ENCODE data around the gene SYT9. TPM values are rescaled to one million over a fixed set of nuclear protein-coding genes. Genes with fewer than 3 reads are reported as not detected.

SYT9 gene
- total and polyA plus RNA-seq, 2 of the 8 experiments (the other 6 are each of a cell fraction or from before 2014, with no cell fraction given), result 1.5 to 2.9 TPM

DNA sequence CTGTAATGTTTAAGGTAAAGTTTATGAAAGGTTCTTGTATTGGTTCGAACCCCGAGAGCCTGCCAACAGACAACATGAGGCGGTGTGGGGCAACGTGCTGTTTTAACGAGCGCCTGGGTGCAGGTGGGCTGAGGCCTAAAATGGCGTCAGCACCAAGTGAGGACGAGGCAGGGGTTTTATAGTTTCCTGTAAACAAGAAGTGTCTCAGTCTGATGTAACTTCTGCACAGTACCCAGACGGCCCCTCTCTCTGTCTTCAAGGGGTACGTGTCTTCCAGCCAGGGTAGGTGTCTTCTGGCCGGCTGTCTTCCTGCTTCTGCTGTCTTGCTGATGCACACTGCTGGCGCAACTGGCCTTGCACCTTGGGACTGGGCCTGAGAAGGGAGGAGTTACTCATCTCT is 264.8 kb downstream of the SYT9 start:
- Histone ChIP-seq H2BK12ac (ENCODE audit: low read depth, low read length) (no peak overlapping the region), H3K36me3 (ENCODE audit: control insufficient read depth in 2 of 4, insufficient read depth in 4 of 4, low read length in 3 of 4) (no peaks in the 10 kb centered on the region), H3K14ac (ENCODE audit: insufficient read length) (no peak overlapping the region), H2BK120ac (replicated peaks; ENCODE audit: low read depth, low read length) (no peak overlapping the region), H4K8ac (ENCODE audit: extremely low read depth, insufficient read depth, low read length) (no peak overlapping the region), H4K20me1 (replicated peaks in 1 of 2; ENCODE audit: control insufficient read depth in 1 of 2, insufficient read depth in 2 of 2, low read length in 2 of 2) (no peaks in the 10 kb centered on the region), H3K9me3 (ENCODE audit: insufficient read depth in 2 of 2, low read depth in 1 of 2, low read length in 1 of 2) (no peaks in the 10 kb centered on the region), H2AFZ (ENCODE audit: low read length) (no peak overlapping the region), H4K91ac (replicated peaks; ENCODE audit: insufficient read length, low read length) (no peak overlapping the region), H2BK15ac (ENCODE audit: low read length) (no peak overlapping the region), H2BK5ac (ENCODE audit: low read depth, low read length) (no peak overlapping the region), H3K27ac (ENCODE audit: low read depth, low read length) (no peak overlapping the region), H3K4ac (replicated peaks; ENCODE audit: insufficient read length, low read depth, low read length) (no peak overlapping the region), H3K9ac (replicated peaks in 1 of 4; ENCODE audit: extremely low read depth in 1 of 4, low read depth in 3 of 4, low read length in 3 of 4) (no peak overlapping the region), H3K18ac (ENCODE audit: extremely low read depth, low read length) (no peak overlapping the region), H3K4me2 (ENCODE audit: insufficient read depth in 1 of 2, low read depth in 2 of 2, low read length in 2 of 2) (no peak overlapping the region), H3K56ac (replicated peaks; ENCODE audit: insufficient read length, low read depth, low read length) (no peak overlapping the region), H3K4me1 (replicated peaks in 1 of 4; ENCODE audit: control insufficient read depth in 3 of 4, insufficient read depth in 4 of 4, low read length in 3 of 4) (peaks cover 0 to 9% (median 5%) of the 10 kb centered on the region in 4 experiments; a peak in 5 of 7 replicates), H2BK20ac (ENCODE audit: low read length) (no peak overlapping the region), H4K5ac (ENCODE audit: insufficient read length, low read depth, low read length) (no peak overlapping the region), H3K79me2 (ENCODE audit: control insufficient read depth in 1 of 2, insufficient read depth in 2 of 2, low read length in 2 of 2) (no peaks in the 10 kb centered on the region), H3K23me2 (ENCODE audit: low read depth, low read length) (peaks cover 9% of the 10 kb centered on the region), H3K79me1 (ENCODE audit: low read depth, low read length) (no peaks in the 10 kb centered on the region), H2AK5ac (ENCODE audit: low read depth, low read length) (no peak overlapping the region), H3K4me3 (ENCODE audit: extremely low read depth in 1 of 4, insufficient read depth in 2 of 4, low read depth in 3 of 4, low read length in 4 of 4) (no peak overlapping the region), H3K27me3 (replicated peaks in 1 of 4; ENCODE audit: control insufficient read depth in 3 of 4, extremely low read depth in 1 of 4, insufficient read depth in 3 of 4, low read length in 3 of 4) (peaks cover 0 to 17% (median 9%) of the 10 kb centered on the region in 4 experiments; a peak in 4 of 7 replicates), H3K23ac (ENCODE audit: insufficient read length) (no peak overlapping the region)
- FAIRE-seq, result no peak
- POLR2A ChIA-PET (ENCODE audit: partially characterized antibody), result no interaction called here
- CTCF ChIA-PET (ENCODE audit: partially characterized antibody), result interaction anchor here (1.0 to 3.0 kb wide), 4 partner anchors 17 to 171 kb away, joined by 3 to 6 read pairs (median 4); no protein-coding TSS in a partner anchor
- WGBS, 2 experiments (ENCODE audit: extremely low coverage in 1 of 2, insufficient coverage in 1 of 2, insufficient read length in 1 of 2, insufficient replicate concordance in 2 of 2, low coverage in 1 of 2, low lambda C conversion rate in 2 of 2, missing lambda C conversion rate in 1 of 2), result 93% methylated on average over 12 of the region's 12 CpGs; no CpG with 5 or more reads in 1 of the 2 experiments
- DNase-seq (ENCODE audit: low read depth in 1 of 2, low spot score in 2 of 2), result no peak
- TF ChIP-seq CTCF (IDR thresholded peaks at IDR 0.05; ENCODE audit: control extremely low read depth in 1 of 3, insufficient read depth in 1 of 3, low read depth in 1 of 3, low read length in 3 of 3) (no peak), MAFK (IDR thresholded peaks at IDR 0.05; ENCODE audit: low read depth, low read length) (no peak), SIRT6 (IDR thresholded peaks at IDR 0.05; ENCODE audit: low read length) (no peak), SP2 (IDR thresholded peaks at IDR 0.05; ENCODE audit: low read length) (no peak), SAP30 (IDR thresholded peaks at IDR 0.05; ENCODE audit: insufficient read depth, insufficient replicate concordance, low read length) (no peak), KDM4A (IDR thresholded peaks at IDR 0.05; ENCODE audit: low read depth, low read length, severe bottlenecking) (no peak), CTBP2 (IDR thresholded peaks at IDR 0.05; ENCODE audit: borderline replicate concordance, insufficient read depth, insufficient read length, low read length) (no peak), POU5F1 (IDR thresholded peaks at IDR 0.05; ENCODE audit: low read depth, low read length) (no peak), POLR2A (IDR thresholded peaks at IDR 0.05; ENCODE audit: control extremely low read depth in 1 of 2, low read depth in 2 of 2, low read length in 2 of 2) (no peak), GTF2F1 (IDR thresholded peaks at IDR 0.05; ENCODE audit: borderline replicate concordance, low read depth, low read length) (no peak), BACH1 (IDR thresholded peaks at IDR 0.05; ENCODE audit: low read length) (no peak), CHD2 (IDR thresholded peaks at IDR 0.05; ENCODE audit: low read length) (no peak), KDM5A (IDR thresholded peaks at IDR 0.05; ENCODE audit: low read length) (no peak)

All from H1 (cell line).